MCF 10A (cell line): ENCODE data around the gene CSPG4. TPM values are rescaled to one million over a fixed set of nuclear protein-coding genes. Genes with fewer than 3 reads are reported as not detected.
A peak's percentile ranks its signal among the peaks of the same experiment; 100 is the strongest.

Experiments
- BruUV-seq: library from RNA; stranded (reverse); fragments of 400-500 nt; replicated peaks from 2 replicates; lab custom pipeline; 2021; lab: Mats Ljungman, UMichigan
- CTCF ChIA-PET: fragments of 300-600 bp; sonication (Branson Sonifier 250); formaldehyde crosslinking; extraction: SDS; loops from one replicate; lab custom pipeline; 2021; ENCODE audit warnings: antibody characterized with exemption, inconsistent platforms; lab: Yijun Ruan, JAX
- POLR2A ChIA-PET: fragments of 300-600, 350-650 bp; sonication (Branson Sonifier 250); formaldehyde crosslinking; extraction: SDS; loops from one replicate; lab custom pipeline; 2020; ENCODE audit warnings: antibody characterized with exemption, inconsistent platforms; lab: Yijun Ruan, JAX
- DNase-seq: peaks from one replicate; pipeline ENCODE4 v3.0.0-alpha.2; 2018; ENCODE audit not compliant: unreplicated experiment
- H3K27ac Mint-ChIP-seq: one replicate; pipeline ENCODE4 v1.8.0; 2022; ENCODE audit warnings: mild to moderate bottlenecking, low read depth, mixed read lengths; ENCODE audit not compliant: unreplicated experiment
- H3K27me3 Mint-ChIP-seq: one replicate; pipeline ENCODE4 v1.8.0; 2022; ENCODE audit warnings: mixed read lengths; ENCODE audit not compliant: insufficient read depth, unreplicated experiment
- H3K36me3 Mint-ChIP-seq: one replicate; pipeline ENCODE4 v1.8.0; 2022; ENCODE audit warnings: mild to moderate bottlenecking, moderate library complexity, mixed read lengths; ENCODE audit not compliant: insufficient read depth, unreplicated experiment
- H3K4me1 Mint-ChIP-seq: one replicate; pipeline ENCODE4 v1.8.0; 2022; ENCODE audit warnings: mixed read lengths; ENCODE audit not compliant: insufficient read depth, unreplicated experiment
- H3K4me3 Mint-ChIP-seq: one replicate; pipeline ENCODE4 v1.8.0; 2022; ENCODE audit warnings: mild to moderate bottlenecking, moderate library complexity, mixed read lengths; ENCODE audit not compliant: unreplicated experiment
- H3K9me3 Mint-ChIP-seq: one replicate; pipeline ENCODE4 v1.8.0; 2022; ENCODE audit warnings: mixed read lengths; ENCODE audit not compliant: unreplicated experiment
- intact Hi-C: fragments of 100-400 bp; cut with micrococcal nuclease; formaldehyde crosslinking; loops from 2 replicates; pipeline ENCODE4 v1.14.1; 2022
- total RNA-seq: library from RNA; stranded (reverse); gene quantifications from 2 replicates; pipeline ENCODE4 v1.2.3, GENCODE V29; 2022
- TF ChIP-seq, protein P1 (sequence below): fragments of 200-600 bp; IDR thresholded peaks from one replicate; pipeline ENCODE4 v1.8.0; 2022; ENCODE audit warnings: antibody characterized with exemption, mild to moderate bottlenecking; ENCODE audit not compliant: unreplicated experiment

CSPG4 gene
- total RNA-seq, 1 experiment from 2014 or later = 0.21 TPM

DNA sequence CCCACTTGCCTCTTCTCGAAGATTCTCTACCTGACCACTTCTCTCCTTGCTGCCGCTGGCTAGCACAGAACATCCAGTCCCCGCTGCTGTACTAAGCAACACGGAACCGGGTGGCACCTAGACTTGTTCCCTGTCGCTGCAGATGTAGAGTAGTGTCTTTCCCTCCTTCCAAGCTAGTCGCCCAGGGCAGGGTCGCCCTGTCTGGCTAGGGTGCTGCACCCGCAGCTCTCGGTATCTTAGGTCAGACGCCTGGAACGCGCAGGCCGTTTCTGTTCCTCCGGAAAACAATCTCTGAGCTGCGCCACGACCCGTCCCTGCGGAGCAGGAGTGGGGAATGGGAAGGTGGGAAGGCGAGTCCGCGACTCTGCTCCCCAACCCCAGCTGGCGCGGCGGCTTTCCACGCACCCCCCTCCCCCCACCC is 65.7 kb downstream of the CSPG4 start:
- Mint-ChIP-seq H3K4me1 (peaks cover 44% of the 10 kb centered on the region), H3K4me3 (peak overlapping the region; percentile 87), H3K27ac (peak overlapping the region; percentile 78), H3K36me3 (peaks cover 20% of the 10 kb centered on the region), H3K9me3 (no peaks in the 10 kb centered on the region), H3K27me3 (no peaks in the 10 kb centered on the region)
- ChIA-PET POLR2A (interaction anchor here (0.8 to 8.2 kb wide), 21 partner anchors 8 to 278 kb away, joined by 3 to 120 read pairs (median 12); partner anchors contain the start of genes IMP3, MAN2C1, PTPN9 and SIN3A), CTCF (interaction anchor here (0.7 to 2.5 kb wide), 13 partner anchors 11 to 281 kb away, joined by 3 to 15 read pairs (median 4); partner anchors contain the start of gene SNUPN)
- TF ChIP-seq, protein P1, sequence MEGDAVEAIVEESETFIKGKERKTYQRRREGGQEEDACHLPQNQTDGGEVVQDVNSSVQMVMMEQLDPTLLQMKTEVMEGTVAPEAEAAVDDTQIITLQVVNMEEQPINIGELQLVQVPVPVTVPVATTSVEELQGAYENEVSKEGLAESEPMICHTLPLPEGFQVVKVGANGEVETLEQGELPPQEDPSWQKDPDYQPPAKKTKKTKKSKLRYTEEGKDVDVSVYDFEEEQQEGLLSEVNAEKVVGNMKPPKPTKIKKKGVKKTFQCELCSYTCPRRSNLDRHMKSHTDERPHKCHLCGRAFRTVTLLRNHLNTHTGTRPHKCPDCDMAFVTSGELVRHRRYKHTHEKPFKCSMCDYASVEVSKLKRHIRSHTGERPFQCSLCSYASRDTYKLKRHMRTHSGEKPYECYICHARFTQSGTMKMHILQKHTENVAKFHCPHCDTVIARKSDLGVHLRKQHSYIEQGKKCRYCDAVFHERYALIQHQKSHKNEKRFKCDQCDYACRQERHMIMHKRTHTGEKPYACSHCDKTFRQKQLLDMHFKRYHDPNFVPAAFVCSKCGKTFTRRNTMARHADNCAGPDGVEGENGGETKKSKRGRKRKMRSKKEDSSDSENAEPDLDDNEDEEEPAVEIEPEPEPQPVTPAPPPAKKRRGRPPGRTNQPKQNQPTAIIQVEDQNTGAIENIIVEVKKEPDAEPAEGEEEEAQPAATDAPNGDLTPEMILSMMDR = no peak
- DNase-seq = peak; percentile 25
- intact Hi-C loops = loop anchor here (10.0 kb wide), 1 partner anchor 72 kb away; the partner anchor contains the start of gene PTPN9
- TSS peak; percentile 67 for BruUV-seq

DNA sequence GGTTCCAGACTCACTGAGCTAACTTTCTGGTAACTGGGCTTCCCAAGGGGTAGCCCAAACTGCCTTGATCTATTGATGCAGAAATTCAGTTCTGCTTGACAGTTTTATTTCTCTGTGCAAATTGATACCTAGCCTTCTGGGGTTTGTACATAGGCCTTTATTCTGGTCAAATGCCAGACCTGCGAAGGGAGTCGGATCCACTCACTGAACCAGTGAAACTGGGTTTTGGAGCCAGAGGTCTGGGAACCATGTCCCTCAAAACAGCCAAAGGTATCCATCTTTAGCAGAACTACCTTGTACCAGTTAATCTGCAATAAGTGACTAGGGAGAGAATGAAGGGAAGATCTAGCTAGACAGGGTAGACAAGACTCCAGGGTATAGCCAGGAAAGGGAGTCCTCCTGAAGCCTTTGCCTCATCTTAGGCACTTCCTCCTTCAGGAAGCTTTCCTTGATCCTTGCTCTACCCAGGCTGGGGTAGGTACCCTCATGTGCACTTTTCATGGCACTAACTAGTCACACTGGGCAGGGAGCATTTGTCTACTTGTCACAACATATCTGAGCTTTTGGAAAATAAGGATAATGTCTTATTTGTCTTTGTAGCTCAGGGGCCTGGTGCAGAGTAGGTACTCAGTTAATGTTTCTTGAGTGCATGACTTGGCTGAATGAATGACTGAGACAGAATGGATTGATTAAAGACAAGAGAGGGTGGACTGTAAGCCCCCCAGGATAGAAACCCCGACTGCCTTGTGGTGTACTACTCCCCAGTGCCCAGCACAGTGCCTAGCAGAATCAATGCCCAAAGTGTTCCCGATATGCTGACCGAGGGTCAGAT is 66.3 kb downstream of the CSPG4 start:
- no peaks in the 10 kb centered on the region for H3K9me3 Mint-ChIP-seq
- DNase-seq = no peak
- POLR2A ChIA-PET = interaction anchor here (0.6 to 8.2 kb wide), 15 partner anchors 7 to 278 kb away, joined by 3 to 120 read pairs (median 19); partner anchors contain the start of genes IMP3, MAN2C1, PTPN9 and SIN3A

GRCh38 chr15:75644376-75644775 is 68.3 kb downstream of the CSPG4 start:
- H3K27ac Mint-ChIP-seq = no peak overlapping the region
- peaks cover 18% of the 10 kb centered on the region for H3K4me1 Mint-ChIP-seq
- peaks cover 6% of the 10 kb centered on the region for H3K36me3 Mint-ChIP-seq
- BruUV-seq = no TSS peak
- TF ChIP-seq, protein P1 = no peak
- intact Hi-C loops = loop anchor here (5.0 to 10.0 kb wide), 2 partner anchors 70 to 93 kb away; partner anchors contain the start of gene PTPN9
- ChIA-PET POLR2A (no interaction called here), CTCF (interaction anchor here (0.6 to 0.9 kb wide), 2 partner anchors 24 to 1100 kb away, joined by 3 to 7 read pairs; no protein-coding TSS in a partner anchor)
- H3K9me3 Mint-ChIP-seq = no peaks in the 10 kb centered on the region
- H3K27me3 Mint-ChIP-seq = no peaks in the 10 kb centered on the region
- DNase-seq = no peak
- H3K4me3 Mint-ChIP-seq = no peak overlapping the region

More for the DNA sequence above, 66.3 kb downstream of the CSPG4 start:
- no peaks in the 10 kb centered on the region for H3K27me3 Mint-ChIP-seq
- H3K4me3 Mint-ChIP-seq = peak overlapping the region; percentile 87
- peaks cover 23% of the 10 kb centered on the region for H3K36me3 Mint-ChIP-seq
- intact Hi-C loops = loop anchor here (10.0 kb wide), 1 partner anchor 72 kb away; the partner anchor contains the start of gene PTPN9
- BruUV-seq = no TSS peak
- H3K4me1 Mint-ChIP-seq = peaks cover 38% of the 10 kb centered on the region
- CTCF ChIA-PET = interaction anchor here (0.7 to 2.5 kb wide), 9 partner anchors 10 to 280 kb away, joined by 3 to 15 read pairs (median 4); partner anchors contain the start of gene SNUPN
- TF ChIP-seq, protein P1 = no peak
- H3K27ac Mint-ChIP-seq = peak overlapping the region; percentile 78
